ENCODE data around the gene SOWAHB.

The SOWAHB gene

GRCh38 chr4:76850010-76850441, 47.9 kb downstream of the SOWAHB start:
- DNase-seq, result no peak
